H9 (cell line): ENCODE results near the gene NTPCR. TPM values are rescaled to one million over a fixed set of nuclear protein-coding genes. Genes with fewer than 3 reads are reported as not detected.

Experiments
- DNase-seq: peaks from one replicate; pipeline ENCODE4 v3.0.0-alpha.2; 2017
- H2AFZ ChIP-seq: one replicate; pipeline ENCODE4 v1.6.1; 2013; ENCODE audit warnings: mild to moderate bottlenecking, low read length, control low read depth, moderate library complexity
- H2AK5ac ChIP-seq: 2 replicates; pipeline ENCODE4 v1.6.1; 2013; ENCODE audit warnings: low read length, control low read depth, mixed read lengths; ENCODE audit not compliant: insufficient read length
- H2BK120ac ChIP-seq: one replicate; pipeline ENCODE4 v1.6.1; 2013; ENCODE audit warnings: low read depth, mild to moderate bottlenecking, low read length, control low read depth, inconsistent platforms; ENCODE audit not compliant: poor library complexity, severe bottlenecking
- H2BK12ac ChIP-seq: 2 replicates; pipeline ENCODE4 v1.6.1; 2013; ENCODE audit warnings: low read length, control low read depth, mixed read lengths, low read depth; ENCODE audit not compliant: insufficient read length
- H2BK15ac ChIP-seq: 2 replicates; pipeline ENCODE4 v1.6.1; 2013; ENCODE audit warnings: low read depth, low read length, control low read depth
- H2BK20ac ChIP-seq: one replicate; pipeline ENCODE4 v1.6.1; 2013; ENCODE audit warnings: low read depth, mild to moderate bottlenecking, low read length, control low read depth, inconsistent platforms; ENCODE audit not compliant: poor library complexity, severe bottlenecking
- H2BK5ac ChIP-seq: 2 replicates; pipeline ENCODE4 v1.6.1; 2013; ENCODE audit warnings: low read length, control low read depth, mixed read lengths; ENCODE audit not compliant: insufficient read length
- H3K14ac ChIP-seq: 2 replicates; pipeline ENCODE4 v1.6.1; 2013; ENCODE audit warnings: low read length, control low read depth; ENCODE audit not compliant: insufficient read depth
- H3K18ac ChIP-seq: 2 replicates; pipeline ENCODE4 v1.6.1; 2013; ENCODE audit warnings: low read depth, mild to moderate bottlenecking, mixed read lengths, low read length, control low read depth; ENCODE audit not compliant: insufficient read length
- H3K23ac ChIP-seq: 2 replicates; pipeline ENCODE4 v1.6.1; 2013; ENCODE audit warnings: low read length, control low read depth, mixed read lengths, low read depth; ENCODE audit not compliant: insufficient read length
- H3K23me2 ChIP-seq: 2 replicates; pipeline ENCODE4 v1.6.1; 2013; ENCODE audit warnings: low read depth, mild to moderate bottlenecking, mixed read lengths, low read length, control low read depth; ENCODE audit not compliant: insufficient read length, poor library complexity, severe bottlenecking
- H3K27ac ChIP-seq: 2 replicates; pipeline ENCODE4 v1.5.1; 2013; ENCODE audit warnings: low read length, control low read depth, mixed read lengths, low read depth; ENCODE audit not compliant: insufficient read length
- H3K27me3 ChIP-seq: 2 replicates; pipeline ENCODE4 v1.6.1; 2013; ENCODE audit warnings: low read length, control low read depth, inconsistent platforms; ENCODE audit not compliant: insufficient read depth
- H3K4ac ChIP-seq: 2 replicates; pipeline ENCODE4 v1.6.1; 2013; ENCODE audit warnings: low read depth, mild to moderate bottlenecking, control low read depth, inconsistent platforms, low read length, moderate library complexity
- H3K4me1 ChIP-seq: 2 replicates; pipeline ENCODE4 v1.6.1; 2013; ENCODE audit warnings: low read length, control low read depth, inconsistent platforms; ENCODE audit not compliant: insufficient read depth
- H3K4me2 ChIP-seq: 2 replicates; pipeline ENCODE4 v1.6.1; 2013; ENCODE audit warnings: low read length, control low read depth, mixed read lengths; ENCODE audit not compliant: insufficient read length, insufficient read depth
- H3K56ac ChIP-seq: 2 replicates; pipeline ENCODE4 v1.6.1; 2013; ENCODE audit warnings: low read depth, mild to moderate bottlenecking, mixed read lengths, low read length, control low read depth; ENCODE audit not compliant: insufficient read length
- H3K79me1 ChIP-seq: 2 replicates; pipeline ENCODE4 v1.6.1; 2013; ENCODE audit warnings: low read depth, mild to moderate bottlenecking, moderate library complexity, low read length, control low read depth, inconsistent platforms; ENCODE audit not compliant: insufficient read depth, poor library complexity, severe bottlenecking
- H3K79me2 ChIP-seq: 2 replicates; pipeline ENCODE4 v1.6.1; 2013; ENCODE audit warnings: low read length, control low read depth, inconsistent platforms; ENCODE audit not compliant: insufficient read depth
- H3K9ac ChIP-seq: 2 replicates; pipeline ENCODE4 v1.6.1; 2013; ENCODE audit warnings: low read length, control low read depth, mixed read lengths; ENCODE audit not compliant: insufficient read length; ENCODE audit errors: extremely low read depth
- H3K9me3 ChIP-seq: one replicate; pipeline ENCODE4 v1.6.1; 2013; ENCODE audit warnings: low read depth, low read length, inconsistent platforms; ENCODE audit not compliant: control insufficient read depth
- H3T11ph ChIP-seq: one replicate; pipeline ENCODE4 v1.6.1; 2013; ENCODE audit warnings: mild to moderate bottlenecking, low read length, control low read depth, inconsistent platforms
- H4K20me1 ChIP-seq: one replicate; pipeline ENCODE4 v1.6.1; 2013; ENCODE audit not compliant: control insufficient read depth, insufficient read length, insufficient read depth
- H4K5ac ChIP-seq: 2 replicates; pipeline ENCODE4 v1.6.1; 2013; ENCODE audit warnings: low read depth, mild to moderate bottlenecking, mixed read lengths, low read length, control low read depth; ENCODE audit not compliant: insufficient read length
- H4K8ac ChIP-seq: replicated peaks from 2 replicates; pipeline ENCODE4 v1.6.1; 2013; ENCODE audit warnings: low read length, control low read depth, mixed read lengths, low read depth; ENCODE audit not compliant: insufficient read length
- H4K91ac ChIP-seq: 2 replicates; pipeline ENCODE4 v1.6.1; 2013; ENCODE audit warnings: low read depth, mild to moderate bottlenecking, moderate library complexity, mixed read lengths, low read length, control low read depth; ENCODE audit not compliant: insufficient read length
- H3K27ac Mint-ChIP-seq, 3 experiments: 2 replicates in 2 of 3; 3 replicates in 1 of 3; pipeline ENCODE4 v1.8.0; 2020 to 2021; ENCODE audit warnings: mixed read lengths in 3 of 3, mild to moderate bottlenecking in 1 of 3, moderate library complexity in 1 of 3
- H3K27me3 Mint-ChIP-seq: 2 replicates; pipeline ENCODE4 v1.8.0; 2021; ENCODE audit warnings: low read depth, mild to moderate bottlenecking, moderate library complexity, mixed read lengths
- H3K36me3 Mint-ChIP-seq, 3 experiments: 2 replicates in 2 of 3; 3 replicates in 1 of 3; pipeline ENCODE4 v1.8.0; 2020 to 2021; ENCODE audit warnings: low read depth in 3 of 3, mixed read lengths in 3 of 3; ENCODE audit not compliant: insufficient read depth in 1 of 3
- H3K4me1 Mint-ChIP-seq, 2 experiments: 2 replicates each; pipeline ENCODE4 v1.8.0; 2020; ENCODE audit warnings: mixed read lengths in 2 of 2
- H3K4me3 Mint-ChIP-seq, 2 experiments: 2 replicates in 1 of 2; 3 replicates in 1 of 2; pipeline ENCODE4 v1.8.0; 2020 to 2021; ENCODE audit warnings: mild to moderate bottlenecking in 2 of 2, mixed read lengths in 2 of 2, moderate library complexity in 1 of 2
- H3K9me3 Mint-ChIP-seq, 2 experiments: 2 replicates in 1 of 2; 3 replicates in 1 of 2; pipeline ENCODE4 v1.8.0; 2020; ENCODE audit warnings: mild to moderate bottlenecking in 2 of 2, mixed read lengths in 2 of 2, moderate library complexity in 1 of 2
- WGBS: extraction: QIAGEN DNeasy Blood & Tissue Kit; methylation state at CpG from one replicate; pipeline ENCODE4 v1.1.7; 2013; ENCODE audit warnings: missing lambda C conversion rate, low lambda C conversion rate, mixed read lengths; ENCODE audit not compliant: insufficient read length; ENCODE audit errors: extremely low coverage; 5-methylcytosine and 5-hydroxymethylcytosine counted together
- total RNA-seq: library from RNA; stranded (reverse); gene quantifications from 2 replicates; pipeline ENCODE4 v1.2.1, GENCODE V29; 2021
- TF ChIP-seq, protein P1 (sequence below): fragments of 200-600 bp; sonication (generic); conservative IDR thresholded peaks from 3 replicates; pipeline ENCODE4 v1.8.0; 2021; ENCODE audit warnings: antibody characterized with exemption, mild to moderate bottlenecking

Gene NTPCR
- total RNA-seq, 1 experiment from 2014 or later = 87.4 TPM

DNA sequence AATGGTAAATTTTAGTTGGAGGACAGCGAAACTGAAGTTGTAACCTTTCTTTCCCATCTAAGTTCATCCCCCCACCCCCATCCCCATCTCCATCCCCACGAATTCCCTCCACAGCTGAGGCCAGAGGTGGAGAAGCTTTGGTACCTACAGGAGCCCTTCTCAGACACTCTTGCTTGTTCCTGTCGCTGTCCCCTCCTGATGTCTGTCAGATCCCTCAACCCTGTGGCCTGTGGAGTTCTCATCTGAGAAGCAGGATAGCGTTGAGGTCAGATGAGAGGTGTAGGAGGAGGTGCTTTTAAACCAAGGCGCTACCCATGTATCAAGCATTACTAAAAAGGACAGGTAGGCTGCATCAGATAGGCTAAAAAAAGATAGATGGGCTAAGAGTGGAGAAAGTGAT is 769 bp downstream of the NTPCR start:
- TF ChIP-seq, protein P1, sequence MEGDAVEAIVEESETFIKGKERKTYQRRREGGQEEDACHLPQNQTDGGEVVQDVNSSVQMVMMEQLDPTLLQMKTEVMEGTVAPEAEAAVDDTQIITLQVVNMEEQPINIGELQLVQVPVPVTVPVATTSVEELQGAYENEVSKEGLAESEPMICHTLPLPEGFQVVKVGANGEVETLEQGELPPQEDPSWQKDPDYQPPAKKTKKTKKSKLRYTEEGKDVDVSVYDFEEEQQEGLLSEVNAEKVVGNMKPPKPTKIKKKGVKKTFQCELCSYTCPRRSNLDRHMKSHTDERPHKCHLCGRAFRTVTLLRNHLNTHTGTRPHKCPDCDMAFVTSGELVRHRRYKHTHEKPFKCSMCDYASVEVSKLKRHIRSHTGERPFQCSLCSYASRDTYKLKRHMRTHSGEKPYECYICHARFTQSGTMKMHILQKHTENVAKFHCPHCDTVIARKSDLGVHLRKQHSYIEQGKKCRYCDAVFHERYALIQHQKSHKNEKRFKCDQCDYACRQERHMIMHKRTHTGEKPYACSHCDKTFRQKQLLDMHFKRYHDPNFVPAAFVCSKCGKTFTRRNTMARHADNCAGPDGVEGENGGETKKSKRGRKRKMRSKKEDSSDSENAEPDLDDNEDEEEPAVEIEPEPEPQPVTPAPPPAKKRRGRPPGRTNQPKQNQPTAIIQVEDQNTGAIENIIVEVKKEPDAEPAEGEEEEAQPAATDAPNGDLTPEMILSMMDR = no peak
- H3K56ac ChIP-seq = no peak overlapping the region
- peak overlapping the region; percentile 68 for H3K4me2 ChIP-seq
- peaks cover under 1 to 7% (median 4%) of the 10 kb centered on the region in 3 experiments; a peak in 5 of 7 replicates for H3K36me3 Mint-ChIP-seq
- peak overlapping the region; percentile 48 for H3K9ac ChIP-seq
- no peak overlapping the region for H4K8ac ChIP-seq
- DNase-seq = peak; percentile 46
- H2BK15ac ChIP-seq = no peak overlapping the region
- no peak overlapping the region for H2BK20ac ChIP-seq
- no peak overlapping the region for H2AK5ac ChIP-seq
- no peak overlapping the region for H3K18ac ChIP-seq
- no peaks in the 10 kb centered on the region; a peak in 1 of 5 replicates for H3K9me3 Mint-ChIP-seq
- H2BK12ac ChIP-seq = no peak overlapping the region
- H3K4me3 Mint-ChIP-seq = peak overlapping the region; percentile 83 to 98
- H3K23ac ChIP-seq = no peak overlapping the region
- no peaks in the 10 kb centered on the region for H3K9me3 ChIP-seq
- peaks cover 38 to 41% of the 10 kb centered on the region in 2 experiments for H3K4me1 Mint-ChIP-seq
- no peak overlapping the region for H2AFZ ChIP-seq
- H3K23me2 ChIP-seq = peaks cover 3% of the 10 kb centered on the region
- H3K14ac ChIP-seq = no peak overlapping the region
- H3K27ac Mint-ChIP-seq = peak overlapping the region in 2 of 3 experiments; percentile 26 to 94; a peak in 5 of 7 replicates
- no peak overlapping the region for H3K4ac ChIP-seq
- H2BK120ac ChIP-seq = no peak overlapping the region
- no peak overlapping the region for H3K27ac ChIP-seq
- no peaks in the 10 kb centered on the region for H4K20me1 ChIP-seq
- peaks cover 4% of the 10 kb centered on the region; the same call in 1 of the 2 replicates for H3K4me1 ChIP-seq
- peaks cover 6% of the 10 kb centered on the region; the same call in 1 of the 2 replicates for H3K27me3 Mint-ChIP-seq
- H4K91ac ChIP-seq = no peak overlapping the region
- H3T11ph ChIP-seq = no peak overlapping the region
- H3K79me1 ChIP-seq = peaks cover 8% of the 10 kb centered on the region
- no peak overlapping the region for H4K5ac ChIP-seq
- WGBS = no CpG with 5 or more reads among the region's 5 CpGs
- peaks cover 10% of the 10 kb centered on the region; the same call in 1 of the 2 replicates for H3K79me2 ChIP-seq
- no peaks in the 10 kb centered on the region for H3K27me3 ChIP-seq
- H2BK5ac ChIP-seq = no peak overlapping the region
